NCI-H2196 (cell line): ENCODE measurements around the gene GABBR2.

Experiments used
- DNase-seq: peaks from one replicate; lab custom pipeline; 2025; ENCODE audit not compliant: unreplicated experiment; lab: John Stamatoyannopoulos, UW

GABBR2 gene

GRCh38 chr9:98724810-98725530 is 16.2 kb upstream of the GABBR2 start:
- DNase-seq: no peak

- DNase-seq: no peak
These were observed 12.9 kb upstream of the GABBR2 start for GRCh38 chr9:98721643-98722042.

GRCh38 chr9:98720402-98720801 is 11.7 kb upstream of the GABBR2 start:
- DNase-seq: no peak

GRCh38 chr9:98719055-98719454 is 10.3 kb upstream of the GABBR2 start:
- no peak for DNase-seq

- DNase-seq: no peak
These were observed 6.1 kb upstream of the GABBR2 start for GRCh38 chr9:98714833-98715232.

- no peak for DNase-seq
These were observed 4.3 kb upstream of the GABBR2 start for GRCh38 chr9:98712987-98713386.

- no peak for DNase-seq
These were observed 1.5 kb upstream of the GABBR2 start for GRCh38 chr9:98709968-98710965.

GRCh38 chr9:98708103-98708932 is 417 bp downstream of the GABBR2 start:
- no peak for DNase-seq

- peak; percentile 10 for DNase-seq
These were observed 1.3 kb downstream of the GABBR2 start for GRCh38 chr9:98707166-98708102.

GRCh38 chr9:98706651-98707165 is 2.0 kb downstream of the GABBR2 start:
- DNase-seq: no peak

- no peak for DNase-seq
These were observed 5.8 kb downstream of the GABBR2 start for GRCh38 chr9:98702835-98703380.

- no peak for DNase-seq
These were observed 6.4 kb downstream of the GABBR2 start for GRCh38 chr9:98702340-98702739.

- DNase-seq: no peak
These were observed 7.2 kb downstream of the GABBR2 start for GRCh38 chr9:98701576-98701975.

- no peak for DNase-seq
These were observed 7.9 kb downstream of the GABBR2 start for GRCh38 chr9:98700801-98701200.

GRCh38 chr9:98698856-98699255 is 9.9 kb downstream of the GABBR2 start:
- no peak for DNase-seq

- DNase-seq: no peak
These were observed 13.8 kb downstream of the GABBR2 start for GRCh38 chr9:98694943-98695342.

- DNase-seq: no peak
These were observed 16.3 kb downstream of the GABBR2 start for GRCh38 chr9:98692392-98692791.

- DNase-seq: no peak
These were observed 16.8 kb downstream of the GABBR2 start for GRCh38 chr9:98691890-98692289.

GRCh38 chr9:98690686-98691085 is 18.0 kb downstream of the GABBR2 start:
- no peak for DNase-seq
